Stimulated activated naive CD4-positive, alpha-beta T cell (primary cell): Measurements from ENCODE around the gene PCDHA5.
"Not testable (repeated sequence)": the region's sequence is repeated elsewhere in the genome, so short reads cannot be mapped to it uniquely, and the experiment has no call there.

Experiments
- DNase-seq, 6 experiments: peaks; one replicate each; lab custom pipeline; 2025; lab: John Stamatoyannopoulos, UW

The PCDHA5 gene

DNA sequence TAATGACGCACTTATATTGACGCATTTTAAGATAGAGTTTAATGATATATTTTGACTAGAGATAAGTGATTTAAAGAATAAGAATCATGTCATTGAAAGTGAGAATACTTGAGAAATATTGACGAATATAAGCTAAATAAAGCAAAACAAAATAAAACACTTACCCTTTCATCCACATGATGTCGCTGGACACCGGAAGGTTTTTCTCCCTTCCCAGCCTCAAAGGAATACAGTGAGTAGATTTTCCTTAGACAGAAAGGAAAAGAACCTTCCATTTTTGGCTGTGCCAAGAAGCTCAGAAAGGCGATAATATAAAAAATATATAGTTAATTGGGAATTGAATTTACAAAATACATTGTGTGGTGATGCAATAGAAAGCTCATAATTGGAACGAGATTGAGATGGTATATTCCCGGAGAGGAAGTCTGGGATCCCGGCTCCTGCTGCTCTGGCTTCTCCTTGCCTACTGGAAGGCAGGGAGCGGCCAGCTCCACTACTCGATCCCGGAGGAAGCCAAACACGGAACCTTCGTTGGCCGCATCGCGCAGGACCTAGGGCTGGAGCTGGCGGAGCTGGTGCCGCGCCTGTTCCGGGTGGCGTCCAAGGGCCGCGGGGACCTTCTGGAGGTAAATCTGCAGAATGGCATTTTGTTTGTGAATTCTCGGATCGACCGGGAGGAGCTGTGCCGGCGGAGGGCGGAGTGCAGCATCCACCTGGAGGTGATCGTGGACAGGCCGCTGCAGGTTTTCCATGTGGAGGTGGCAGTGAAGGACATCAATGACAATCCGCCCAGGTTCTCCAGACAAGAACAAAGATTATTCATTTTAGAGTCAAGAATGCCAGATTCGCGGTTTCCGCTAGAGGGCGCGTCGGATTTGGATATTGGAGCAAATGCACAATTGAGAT is at the start of gene PCDHA5:
PCDHA5 (plus strand) TSS at position 239 of the 906 bp plus-strand sequence.
- no peak for DNase-seq

DNA sequence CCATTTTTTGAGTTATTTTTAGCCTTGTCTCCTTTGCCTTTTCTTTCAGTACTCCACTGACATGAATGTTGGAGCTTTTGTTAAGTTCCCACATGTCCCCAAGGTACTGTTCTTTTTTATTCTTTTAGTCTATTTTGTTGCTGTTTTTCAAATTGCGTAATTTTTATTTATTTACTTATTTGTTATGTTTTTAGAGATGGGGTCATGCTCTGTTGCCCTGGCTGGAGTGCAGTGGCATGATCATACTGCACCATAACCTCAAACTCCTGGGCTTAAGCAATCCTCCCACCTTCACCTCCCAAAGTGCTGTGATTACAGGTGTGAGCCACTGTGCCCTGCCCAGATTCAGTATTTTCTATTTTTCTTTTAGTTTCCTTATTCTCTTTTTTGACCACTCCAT is 40.9 kb upstream of the PCDHA5 start:
- no peak for DNase-seq

DNA sequence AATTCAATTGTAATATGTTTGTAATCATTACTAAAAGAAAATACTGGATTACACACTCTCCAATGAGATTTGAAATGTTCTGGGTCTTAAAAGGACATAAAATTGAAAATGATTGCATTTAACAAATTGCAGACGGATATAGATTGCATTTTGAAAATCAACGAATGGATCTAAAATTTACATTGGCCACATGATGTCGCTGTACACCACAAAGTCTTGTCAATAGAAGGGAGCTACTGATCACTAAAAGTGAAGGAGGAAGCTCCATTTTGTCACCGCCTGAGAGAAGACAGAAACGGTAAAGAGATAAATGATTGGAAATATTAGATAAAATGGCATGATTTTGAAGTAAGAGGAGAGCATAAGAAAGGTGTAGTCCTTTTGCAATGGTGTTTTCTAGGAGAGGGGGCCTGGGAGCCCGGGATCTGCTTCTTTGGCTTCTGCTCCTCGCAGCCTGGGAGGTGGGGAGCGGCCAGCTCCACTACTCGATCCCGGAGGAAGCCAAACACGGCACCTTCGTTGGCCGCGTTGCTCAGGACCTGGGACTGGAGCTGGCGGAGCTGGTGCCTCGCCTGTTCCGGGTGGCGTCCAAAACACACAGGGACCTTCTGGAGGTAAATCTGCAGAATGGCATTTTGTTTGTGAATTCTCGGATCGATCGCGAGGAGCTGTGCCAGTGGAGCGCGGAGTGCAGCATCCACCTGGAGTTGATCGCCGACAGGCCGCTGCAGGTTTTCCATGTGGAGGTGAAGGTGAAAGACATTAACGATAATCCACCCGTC is 35.3 kb upstream of the PCDHA5 start, which contains the start of gene PCDHA1:
PCDHA1 (plus strand) TSS at position 236 of the 782 bp plus-strand sequence.
- DNase-seq, result no peak

DNA sequence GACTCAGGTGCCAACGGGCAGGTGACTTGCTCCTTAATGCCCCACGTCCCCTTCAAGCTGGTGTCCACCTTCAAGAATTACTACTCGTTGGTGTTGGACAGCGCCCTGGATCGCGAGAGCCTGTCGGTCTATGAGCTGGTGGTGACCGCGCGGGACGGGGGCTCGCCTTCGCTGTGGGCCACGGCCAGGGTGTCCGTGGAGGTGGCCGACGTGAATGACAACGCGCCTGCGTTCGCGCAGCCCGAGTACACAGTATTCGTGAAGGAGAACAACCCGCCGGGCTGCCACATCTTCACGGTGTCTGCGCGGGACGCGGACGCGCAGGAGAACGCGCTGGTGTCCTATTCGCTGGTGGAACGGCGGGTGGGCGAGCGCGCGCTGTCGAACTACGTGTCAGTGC is 34.0 kb upstream of the PCDHA5 start:
- DNase-seq, result not testable (repeated sequence)

DNA sequence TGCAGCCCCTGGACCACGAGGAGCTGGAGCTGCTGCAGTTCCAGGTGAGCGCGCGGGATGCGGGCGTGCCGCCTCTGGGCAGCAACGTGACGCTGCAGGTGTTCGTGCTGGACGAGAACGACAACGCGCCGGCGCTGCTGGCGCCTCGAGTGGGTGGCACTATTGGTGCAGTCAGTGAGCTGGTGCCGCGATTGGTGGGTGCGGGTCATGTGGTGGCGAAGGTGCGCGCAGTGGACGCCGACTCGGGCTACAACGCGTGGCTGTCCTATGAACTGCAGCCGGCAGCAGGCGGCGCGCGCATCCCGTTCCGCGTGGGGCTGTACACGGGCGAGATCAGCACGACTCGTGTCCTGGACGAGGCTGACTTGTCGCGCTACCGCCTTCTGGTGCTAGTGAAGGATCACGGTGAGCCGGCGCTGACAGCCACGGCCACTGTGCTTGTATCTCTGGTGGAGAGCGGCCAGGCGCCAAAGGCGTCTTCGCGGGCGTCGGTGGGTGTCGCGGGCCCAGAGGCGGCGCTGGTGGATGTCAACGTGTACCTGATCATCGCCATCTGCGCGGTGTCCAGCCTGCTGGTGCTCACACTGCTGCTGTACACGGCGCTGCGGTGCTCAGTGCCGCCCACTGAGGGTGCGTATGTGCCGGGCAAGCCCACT is 33.4 kb upstream of the PCDHA5 start:
- not testable (repeated sequence) for DNase-seq

DNA sequence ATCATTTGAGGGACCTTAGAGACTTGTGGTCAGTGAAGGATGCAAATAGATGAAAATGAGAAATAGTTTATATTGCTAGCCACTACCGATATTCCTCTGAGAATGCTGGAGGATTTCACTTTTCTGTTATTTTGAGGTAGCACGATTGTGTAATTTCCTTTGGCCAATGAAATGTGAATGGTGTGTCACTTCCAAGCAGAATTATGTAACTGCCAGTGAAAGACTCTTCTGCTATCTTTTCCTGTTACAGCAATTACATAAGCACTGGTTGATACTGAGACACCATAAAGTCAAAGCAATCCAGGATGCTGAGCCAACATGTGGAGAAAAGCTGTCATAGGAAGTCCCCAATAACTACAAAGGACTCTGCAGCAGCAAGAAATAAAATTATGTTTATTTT is 30.3 kb upstream of the PCDHA5 start:
- DNase-seq, result no peak

DNA sequence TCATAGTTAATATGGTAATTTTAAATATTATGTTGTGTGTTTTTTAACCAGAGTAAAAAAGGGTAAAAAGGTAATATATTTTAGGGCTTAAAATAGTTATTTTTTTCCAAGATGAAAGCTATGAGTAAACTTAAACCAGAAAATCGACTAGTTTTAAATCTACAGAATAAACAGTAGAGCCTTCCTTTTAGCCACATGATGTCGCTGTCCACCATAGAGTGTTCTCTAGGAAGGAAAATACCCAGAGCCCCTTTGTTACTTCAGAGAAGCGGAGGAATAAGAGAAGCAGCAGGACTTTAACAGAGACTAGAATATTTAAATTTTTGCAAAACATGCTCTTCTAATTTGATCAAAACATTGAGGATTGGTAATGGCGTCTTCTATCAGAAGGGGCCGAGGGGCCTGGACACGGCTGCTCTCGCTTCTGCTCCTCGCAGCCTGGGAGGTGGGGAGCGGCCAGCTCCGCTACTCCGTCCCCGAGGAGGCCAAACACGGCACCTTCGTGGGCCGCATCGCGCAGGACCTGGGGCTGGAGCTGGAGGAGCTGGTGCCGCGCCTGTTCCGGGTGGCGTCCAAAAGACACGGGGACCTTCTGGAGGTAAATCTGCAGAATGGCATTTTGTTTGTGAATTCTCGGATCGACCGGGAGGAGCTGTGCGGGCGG is 26.7 kb upstream of the PCDHA5 start, which contains the start of gene PCDHA2:
PCDHA2 (plus strand) TSS at position 258 of the 664 bp plus-strand sequence.
- DNase-seq, result no peak

DNA sequence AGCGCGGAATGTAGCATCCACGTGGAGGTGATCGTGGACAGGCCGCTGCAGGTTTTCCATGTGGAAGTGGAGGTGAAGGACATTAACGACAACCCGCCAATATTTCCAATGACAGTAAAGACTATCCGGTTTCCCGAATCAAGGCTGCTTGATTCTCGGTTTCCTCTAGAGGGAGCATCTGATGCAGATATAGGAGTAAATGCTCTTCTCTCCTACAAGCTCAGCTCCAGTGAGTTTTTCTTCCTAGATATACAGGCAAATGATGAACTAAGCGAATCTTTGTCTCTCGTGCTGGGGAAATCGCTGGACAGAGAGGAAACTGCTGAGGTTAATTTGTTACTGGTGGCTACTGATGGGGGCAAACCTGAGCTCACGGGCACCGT is 26.2 kb upstream of the PCDHA5 start:
- no peak for DNase-seq

DNA sequence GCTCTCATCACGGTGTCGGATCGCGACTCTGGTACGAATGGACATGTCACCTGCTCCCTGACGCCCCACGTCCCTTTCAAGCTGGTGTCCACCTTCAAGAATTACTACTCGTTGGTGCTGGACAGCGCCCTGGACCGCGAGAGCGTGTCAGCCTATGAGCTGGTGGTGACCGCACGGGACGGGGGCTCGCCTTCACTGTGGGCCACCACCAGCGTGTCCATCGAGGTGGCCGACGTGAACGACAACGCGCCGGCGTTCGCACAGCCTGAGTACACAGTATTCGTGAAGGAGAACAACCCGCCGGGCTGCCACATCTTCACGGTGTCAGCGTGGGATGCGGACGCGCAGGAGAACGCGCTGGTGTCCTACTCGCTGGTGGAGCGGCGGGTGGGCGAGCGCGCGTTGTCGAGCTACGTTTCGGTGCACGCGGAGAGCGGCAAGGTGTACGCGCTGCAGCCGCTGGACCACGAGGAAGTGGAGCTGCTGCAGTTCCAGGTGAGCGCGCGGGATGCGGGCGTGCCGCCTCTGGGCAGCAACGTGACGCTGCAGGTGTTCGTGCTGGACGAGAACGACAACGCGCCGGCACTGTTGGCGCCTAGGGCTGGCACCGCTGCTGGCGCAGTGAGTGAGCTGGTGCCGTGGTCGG is 25.2 kb upstream of the PCDHA5 start:
- DNase-seq, result not testable (repeated sequence)

DNA sequence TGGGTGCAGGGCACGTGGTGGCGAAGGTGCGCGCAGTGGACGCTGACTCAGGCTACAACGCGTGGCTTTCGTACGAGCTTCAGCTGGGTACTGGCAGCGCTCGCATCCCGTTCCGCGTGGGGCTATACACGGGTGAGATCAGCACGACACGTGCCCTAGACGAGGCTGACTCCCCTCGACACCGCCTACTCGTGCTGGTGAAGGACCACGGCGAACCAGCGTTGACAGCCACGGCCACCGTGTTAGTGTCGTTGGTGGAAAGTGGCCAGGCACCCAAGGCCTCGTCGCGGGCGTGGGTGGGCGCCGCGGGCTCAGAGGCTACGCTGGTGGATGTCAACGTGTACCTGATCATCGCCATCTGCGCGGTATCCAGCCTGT is 24.7 kb upstream of the PCDHA5 start:
- DNase-seq, result no peak

DNA sequence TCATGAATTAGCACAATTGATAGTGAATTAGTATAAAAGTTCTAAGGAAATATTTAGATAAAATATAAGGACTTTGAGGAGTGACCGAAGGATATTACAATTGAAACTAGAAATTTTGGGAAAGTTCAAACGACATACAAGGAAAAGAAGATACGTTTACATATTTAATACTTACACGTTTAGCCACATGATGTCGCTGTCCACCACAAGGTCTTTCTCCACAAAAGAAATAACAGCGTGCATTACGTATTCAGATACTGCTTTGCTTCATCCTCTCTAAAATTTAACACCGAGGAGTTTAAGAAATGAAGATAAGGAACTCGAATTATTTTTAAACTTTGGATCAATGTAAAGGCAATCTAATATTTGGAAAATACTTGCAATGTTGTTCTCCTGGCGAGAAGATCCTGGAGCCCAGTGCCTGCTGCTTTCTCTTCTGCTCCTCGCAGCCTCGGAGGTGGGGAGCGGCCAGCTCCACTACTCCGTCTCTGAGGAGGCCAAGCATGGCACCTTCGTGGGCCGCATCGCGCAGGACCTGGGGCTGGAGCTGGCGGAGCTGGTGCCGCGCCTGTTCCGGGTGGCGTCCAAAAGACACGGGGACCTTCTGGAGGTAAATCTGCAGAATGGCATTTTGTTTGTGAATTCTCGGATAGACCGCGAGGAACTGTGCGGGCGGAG is 20.5 kb upstream of the PCDHA5 start, which contains the start of gene PCDHA3:
PCDHA3 (plus strand) TSS at position 242 of the 678 bp plus-strand sequence.
- no peak for DNase-seq

DNA sequence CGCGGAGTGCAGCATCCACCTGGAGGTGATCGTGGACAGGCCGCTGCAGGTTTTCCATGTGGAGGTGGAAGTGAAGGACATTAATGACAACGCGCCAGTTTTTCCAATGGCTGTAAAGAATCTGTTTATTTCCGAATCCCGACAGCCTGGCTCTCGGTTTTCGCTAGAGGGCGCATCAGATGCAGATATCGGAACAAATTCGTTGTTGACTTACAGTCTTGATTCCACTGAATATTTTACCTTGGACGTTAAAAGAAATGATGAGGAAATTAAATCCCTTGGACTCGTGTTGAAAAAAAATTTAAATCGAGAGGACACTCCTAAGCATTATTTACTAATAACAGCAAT is 19.9 kb upstream of the PCDHA5 start:
- no peak for DNase-seq

DNA sequence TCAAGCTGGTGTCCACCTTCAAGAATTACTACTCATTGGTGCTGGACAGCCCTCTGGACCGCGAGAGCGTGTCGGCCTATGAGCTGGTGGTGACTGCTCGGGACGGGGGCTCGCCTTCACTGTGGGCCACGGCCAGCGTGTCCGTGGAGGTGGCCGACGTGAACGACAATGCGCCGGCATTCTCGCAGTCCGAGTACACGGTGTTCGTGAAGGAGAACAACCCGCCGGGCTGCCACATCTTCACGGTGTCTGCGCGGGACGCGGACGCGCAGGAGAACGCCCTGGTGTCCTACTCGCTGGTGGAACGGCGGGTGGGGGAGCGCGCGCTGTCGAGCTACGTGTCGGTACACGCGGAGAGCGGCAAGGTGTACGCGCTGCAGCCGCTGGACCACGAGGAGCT is 19.0 kb upstream of the PCDHA5 start:
- not testable (repeated sequence) for DNase-seq

DNA sequence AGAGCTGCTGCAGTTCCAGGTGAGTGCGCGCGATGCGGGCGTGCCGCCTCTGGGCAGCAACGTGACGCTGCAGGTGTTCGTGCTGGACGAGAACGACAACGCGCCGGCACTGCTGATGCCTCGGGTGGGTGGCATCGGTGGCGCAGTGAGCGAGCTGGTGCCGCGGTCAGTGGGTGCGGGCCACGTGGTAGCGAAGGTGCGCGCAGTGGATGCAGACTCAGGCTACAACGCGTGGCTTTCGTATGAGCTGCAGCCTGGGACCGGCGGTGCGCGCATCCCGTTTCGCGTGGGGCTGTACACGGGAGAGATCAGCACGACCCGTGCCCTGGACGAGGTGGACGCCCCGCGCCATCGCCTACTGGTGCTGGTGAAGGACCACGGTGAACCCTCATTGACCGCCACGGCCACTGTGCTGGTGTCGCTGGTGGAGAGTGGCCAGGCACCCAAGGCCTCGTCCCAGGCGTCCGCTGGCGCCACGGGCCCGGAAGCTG is 18.6 kb upstream of the PCDHA5 start:
- DNase-seq, result no peak

DNA sequence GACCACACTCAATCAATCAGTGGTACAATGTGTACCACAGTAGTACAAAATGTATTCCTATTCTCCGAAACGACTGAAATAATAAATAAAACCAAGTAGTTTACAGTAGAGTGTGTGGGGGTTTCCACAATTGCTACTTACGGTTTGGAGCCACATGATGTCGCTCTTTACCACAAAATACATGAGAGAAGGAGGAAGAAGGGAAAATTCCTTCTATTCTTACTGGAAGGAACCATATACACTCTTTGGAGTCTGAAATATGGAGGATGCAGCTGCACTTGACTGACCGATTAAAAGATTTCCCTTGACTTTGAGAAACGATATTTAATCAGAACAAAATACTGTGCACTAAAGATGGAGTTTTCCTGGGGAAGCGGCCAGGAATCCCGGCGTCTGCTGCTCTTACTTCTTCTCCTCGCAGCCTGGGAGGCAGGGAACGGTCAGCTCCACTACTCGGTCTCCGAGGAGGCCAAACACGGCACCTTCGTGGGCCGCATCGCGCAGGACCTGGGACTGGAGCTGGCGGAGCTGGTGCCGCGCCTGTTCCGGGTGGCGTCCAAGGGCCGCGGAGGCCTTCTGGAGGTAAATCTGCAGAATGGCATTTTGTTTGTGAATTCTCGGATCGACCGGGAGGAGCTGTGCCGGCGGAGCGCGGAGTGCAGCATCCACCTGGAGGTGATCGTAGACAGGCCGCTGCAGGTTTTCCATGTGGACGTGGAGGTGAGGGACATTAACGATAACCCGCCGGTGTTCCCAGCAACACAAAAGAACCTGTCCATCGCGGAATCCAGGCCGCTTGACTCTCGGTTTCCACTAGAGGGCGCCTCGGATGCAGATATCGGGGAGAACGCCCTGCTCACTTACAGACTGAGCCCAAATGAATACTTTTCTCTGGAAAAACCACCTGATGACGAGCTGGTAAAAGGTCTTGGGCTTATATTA is 14.3 kb upstream of the PCDHA5 start, which contains the start of gene PCDHA4:
PCDHA4 (plus strand) TSS at position 235 of the 942 bp plus-strand sequence.
- DNase-seq, result no peak

DNA sequence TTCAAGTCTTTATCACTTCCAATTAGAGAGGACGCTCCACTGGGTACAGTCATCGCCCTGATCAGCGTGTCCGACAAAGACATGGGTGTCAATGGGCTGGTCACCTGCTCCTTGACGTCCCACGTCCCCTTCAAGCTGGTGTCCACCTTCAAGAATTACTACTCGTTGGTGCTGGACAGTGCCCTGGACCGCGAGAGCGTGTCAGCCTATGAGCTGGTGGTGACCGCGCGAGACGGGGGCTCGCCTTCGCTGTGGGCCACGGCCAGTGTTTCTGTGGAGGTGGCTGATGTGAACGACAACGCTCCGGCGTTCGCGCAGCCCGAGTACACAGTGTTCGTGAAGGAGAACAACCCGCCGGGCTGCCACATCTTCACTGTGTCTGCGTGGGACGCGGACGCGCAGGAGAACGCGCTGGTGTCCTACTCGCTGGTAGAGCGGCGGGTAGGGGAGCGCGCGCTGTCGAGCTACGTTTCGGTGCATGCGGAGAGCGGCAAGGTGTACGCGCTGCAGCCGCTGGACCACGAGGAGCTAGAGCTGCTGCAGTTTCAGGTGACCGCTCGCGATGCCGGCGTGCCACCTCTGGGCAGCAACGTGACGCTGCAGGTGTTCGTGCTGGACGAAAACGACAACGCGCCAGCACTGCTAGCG is 13.0 kb upstream of the PCDHA5 start:
- not testable (repeated sequence) for DNase-seq

DNA sequence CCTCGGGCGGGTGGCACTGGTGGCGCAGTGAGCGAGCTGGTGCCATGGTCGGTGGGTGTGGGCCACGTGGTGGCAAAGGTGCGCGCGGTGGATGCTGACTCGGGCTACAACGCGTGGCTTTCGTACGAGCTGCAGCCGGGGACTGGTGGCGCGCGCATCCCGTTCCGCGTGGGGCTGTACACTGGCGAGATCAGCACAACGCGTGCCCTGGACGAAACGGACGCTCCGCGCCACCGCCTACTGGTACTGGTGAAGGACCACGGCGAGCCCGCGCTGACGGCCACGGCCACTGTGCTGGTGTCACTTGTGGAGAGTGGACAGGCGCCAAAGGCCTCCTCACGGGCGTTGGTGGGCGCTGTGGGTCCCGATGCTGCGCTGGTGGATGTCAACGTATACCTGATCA is 12.5 kb upstream of the PCDHA5 start:
- DNase-seq, result no peak

DNA sequence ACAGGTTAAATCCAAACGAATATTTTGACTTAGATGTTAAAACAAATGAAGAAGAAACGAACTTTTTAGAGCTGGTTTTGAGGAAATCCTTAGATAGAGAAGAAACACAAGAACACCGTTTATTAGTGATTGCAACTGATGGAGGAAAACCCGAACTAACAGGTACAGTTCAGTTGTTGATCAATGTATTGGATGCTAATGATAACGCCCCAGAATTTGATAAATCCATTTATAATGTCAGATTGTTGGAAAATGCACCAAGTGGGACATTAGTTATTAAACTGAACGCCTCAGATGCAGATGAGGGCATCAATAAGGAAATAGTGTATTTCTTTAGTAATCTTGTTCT is 842 bp downstream of the PCDHA5 start:
- DNase-seq, result no peak

DNA sequence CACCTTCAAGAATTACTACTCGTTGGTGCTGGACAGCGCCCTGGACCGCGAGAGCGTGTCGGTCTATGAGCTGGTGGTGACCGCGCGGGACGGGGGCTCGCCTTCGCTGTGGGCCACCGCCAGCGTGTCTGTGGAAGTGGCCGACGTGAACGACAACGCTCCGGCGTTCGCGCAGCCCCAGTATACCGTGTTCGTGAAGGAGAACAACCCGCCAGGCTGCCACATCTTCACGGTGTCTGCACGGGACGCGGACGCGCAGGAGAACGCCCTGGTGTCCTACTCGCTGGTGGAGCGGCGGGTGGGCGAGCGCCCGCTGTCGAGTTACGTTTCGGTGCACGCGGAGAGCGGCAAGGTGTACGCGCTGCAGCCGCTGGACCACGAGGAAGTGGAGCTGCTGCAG is 1.6 kb downstream of the PCDHA5 start:
- not testable (repeated sequence) for DNase-seq
